NCI-H2107 treated with DMSO at 0.1 percent for 48 hours (cell line): ENCODE measurements around the gene COG4.
"Not testable (repeated sequence)": the region's sequence is repeated elsewhere in the genome, so short reads cannot be mapped to it uniquely, and the experiment has no call there.

Source experiments
- DNase-seq: peaks from one replicate; lab custom pipeline; 2025; ENCODE audit not compliant: unreplicated experiment; lab: John Stamatoyannopoulos, UW

COG4 gene

GRCh38 chr16:70527315-70527996 lies 4.1 kb upstream of the COG4 start:
- no peak for DNase-seq

GRCh38 chr16:70526403-70526802 lies 3.0 kb upstream of the COG4 start:
- DNase-seq, result no peak

GRCh38 chr16:70524399-70524825 lies 1.1 kb upstream of the COG4 start:
- DNase-seq, result not testable (repeated sequence)

DNA sequence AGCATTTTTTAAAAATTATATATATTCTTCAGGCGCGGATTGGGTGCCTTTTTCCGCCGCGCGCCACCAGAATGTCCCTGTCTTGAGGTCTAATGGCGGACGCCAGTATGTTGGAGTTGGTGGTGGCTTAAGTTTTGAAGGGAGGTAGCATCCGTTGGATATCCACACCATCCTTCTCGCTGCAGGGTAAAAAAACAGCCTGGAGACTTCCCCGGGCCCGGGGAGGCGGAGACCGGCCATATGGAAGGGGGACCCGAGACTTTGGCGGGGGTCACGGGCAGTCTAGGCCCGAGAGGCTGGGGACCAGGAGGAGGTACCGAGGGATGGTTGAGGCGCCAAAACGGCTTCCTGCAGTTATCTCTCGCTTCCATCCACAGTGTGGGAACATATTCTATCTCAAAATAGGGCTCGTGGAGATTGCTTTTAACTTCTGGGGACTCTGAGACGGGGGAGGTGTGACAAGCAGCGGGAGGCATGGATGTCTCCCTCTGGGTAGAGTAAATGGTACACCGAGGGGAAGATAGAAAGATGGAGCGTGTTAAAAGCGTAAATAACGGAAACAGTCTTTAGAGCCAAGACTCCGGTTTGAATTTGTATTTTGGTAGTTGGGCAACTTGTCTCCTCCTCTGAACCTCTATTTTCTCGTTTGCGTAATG lies 517 bp upstream of the COG4 start, which contains the start of gene SF3B3:
Gene SF3B3, plus strand, starts transcription at position 74 of the 656 bp plus-strand sequence. CDS start 2,841 bp downstream, outside the sequence.
- DNase-seq, result peak; percentile 90

GRCh38 chr16:70522216-70523075 lies 908 bp downstream of the COG4 start:
- no peak for DNase-seq

- DNase-seq, result no peak
Measured at GRCh38 chr16:70520612-70521297, 2.6 kb downstream of the COG4 start.

DNA sequence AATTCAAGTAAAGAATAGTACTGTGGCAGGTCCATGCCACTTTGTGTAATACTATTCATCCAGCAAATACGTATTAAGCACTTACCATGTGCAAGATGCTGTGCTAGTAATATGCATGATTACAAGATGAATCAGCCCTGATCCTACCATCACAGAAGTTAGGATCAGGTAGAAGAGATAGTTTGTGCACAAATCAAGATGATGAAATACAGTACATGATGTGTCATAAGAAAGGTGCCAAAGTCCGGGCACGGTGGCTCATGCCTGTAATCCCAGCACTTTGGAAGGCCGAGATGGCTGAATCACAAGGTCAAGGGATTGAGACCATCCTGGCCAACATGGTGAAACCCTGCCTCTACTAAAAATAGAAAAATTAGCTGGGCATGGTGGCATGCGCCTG lies 10.9 kb downstream of the COG4 start:
- no peak for DNase-seq

GRCh38 chr16:70511833-70512232 lies 11.5 kb downstream of the COG4 start:
- no peak for DNase-seq

DNA sequence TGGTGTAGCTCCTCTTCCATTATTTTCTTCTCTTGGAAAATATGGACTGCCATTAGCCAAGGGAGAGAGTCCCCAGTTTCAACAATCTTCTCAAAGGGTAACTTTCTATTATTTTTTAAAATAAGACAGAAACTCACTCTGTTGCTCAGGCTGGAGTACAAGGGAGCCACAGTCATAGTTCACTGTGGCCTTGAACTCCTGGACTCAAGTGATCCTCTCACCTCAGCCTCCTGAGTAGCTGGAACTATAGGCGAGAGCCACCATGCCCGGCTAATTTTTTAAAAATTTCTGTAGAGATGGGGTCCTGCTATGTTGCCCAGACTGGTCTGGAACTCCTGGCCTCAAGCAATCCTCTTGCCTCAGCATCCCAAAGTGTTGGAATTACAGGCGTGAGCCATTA lies 13.1 kb downstream of the COG4 start:
- no peak for DNase-seq

DNA sequence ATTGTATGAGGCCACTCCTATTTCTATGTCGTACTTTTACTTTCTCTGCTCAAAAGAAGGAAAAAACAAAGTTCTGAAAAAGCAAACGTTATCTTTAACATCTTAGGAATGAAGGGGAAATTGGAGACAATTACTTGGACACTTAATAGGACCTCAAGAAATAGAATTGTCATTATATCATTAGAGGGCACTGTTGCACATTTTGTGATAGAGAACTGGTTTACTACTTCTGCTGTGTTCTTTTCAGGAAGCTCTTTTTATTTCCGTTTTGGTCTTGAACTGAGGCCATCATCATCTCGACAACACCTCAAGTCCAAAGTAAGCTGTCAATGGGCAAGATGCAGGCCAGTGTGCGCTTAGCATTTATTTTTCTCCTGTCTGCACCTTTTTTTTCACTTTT lies 14.6 kb downstream of the COG4 start:
- no peak for DNase-seq

DNA sequence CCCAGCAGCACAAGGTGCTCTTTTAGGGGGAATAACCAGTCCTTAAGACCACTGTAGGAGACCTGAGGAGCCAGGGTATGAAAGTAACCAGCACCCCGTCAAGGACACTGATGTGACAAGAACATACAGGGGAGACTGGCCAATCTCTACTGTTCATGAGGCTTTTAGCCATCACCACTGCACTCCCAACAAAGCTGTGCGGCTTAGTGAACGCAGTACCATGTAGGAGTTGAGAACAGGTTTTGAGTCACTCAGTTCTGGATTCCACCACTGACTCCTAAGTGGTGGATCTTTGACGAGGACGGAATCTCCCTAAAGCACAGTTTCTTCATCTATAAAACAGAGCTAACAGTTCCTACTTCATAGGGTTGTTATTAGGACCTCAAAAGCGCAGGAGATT lies 26.8 kb downstream of the COG4 start:
- DNase-seq, result no peak

- DNase-seq, result no peak
Measured at GRCh38 chr16:70495425-70496182, 27.8 kb downstream of the COG4 start.

DNA sequence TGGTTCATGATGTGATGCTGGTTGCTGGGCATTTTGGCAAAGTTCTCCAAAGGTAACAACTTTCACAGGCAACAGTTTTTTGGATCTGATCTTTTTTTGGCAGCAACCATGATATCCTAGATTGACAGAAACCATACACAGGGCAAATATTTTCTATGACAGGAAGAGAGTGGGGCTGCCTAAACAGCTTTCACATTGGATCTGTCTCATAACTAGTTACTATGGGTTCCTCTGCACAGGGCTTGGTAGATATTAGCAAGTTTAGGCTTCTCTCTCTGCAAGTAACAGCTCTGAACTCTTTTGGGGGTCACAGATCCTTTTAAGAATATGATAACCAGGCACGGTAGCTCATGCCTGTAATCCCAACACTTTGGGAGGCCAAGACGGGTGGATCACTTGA lies 28.6 kb downstream of the COG4 start:
- no peak for DNase-seq

DNA sequence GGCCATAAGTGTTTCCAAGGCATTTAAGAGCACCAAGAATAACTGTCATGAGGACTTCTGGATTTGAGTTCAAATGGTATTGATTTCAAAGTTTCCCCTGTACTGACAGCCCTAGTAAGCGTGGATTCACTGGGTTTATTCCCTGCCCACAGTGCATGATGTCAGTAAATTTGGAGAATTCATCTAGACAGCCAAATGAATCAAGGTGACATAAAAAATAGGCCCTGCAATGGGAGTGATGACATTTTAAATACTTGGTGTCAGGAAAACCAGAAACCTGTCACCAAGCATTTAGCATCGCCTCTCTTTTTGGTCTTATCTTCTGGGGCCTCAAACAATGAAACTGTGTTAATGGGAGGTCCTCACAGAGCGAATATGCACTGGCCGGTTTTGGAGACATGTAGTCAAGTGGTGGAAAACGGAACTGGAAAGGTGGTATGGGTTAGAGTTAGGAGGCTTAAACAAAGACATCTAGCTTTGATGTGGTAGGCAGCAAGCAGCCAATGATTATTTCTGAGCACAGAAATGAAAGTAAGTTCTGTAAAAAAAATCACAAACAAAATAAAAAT lies 29.1 kb downstream of the COG4 start:
- DNase-seq, result no peak

GRCh38 chr16:70493802-70494201 lies 29.6 kb downstream of the COG4 start:
- no peak for DNase-seq

DNA sequence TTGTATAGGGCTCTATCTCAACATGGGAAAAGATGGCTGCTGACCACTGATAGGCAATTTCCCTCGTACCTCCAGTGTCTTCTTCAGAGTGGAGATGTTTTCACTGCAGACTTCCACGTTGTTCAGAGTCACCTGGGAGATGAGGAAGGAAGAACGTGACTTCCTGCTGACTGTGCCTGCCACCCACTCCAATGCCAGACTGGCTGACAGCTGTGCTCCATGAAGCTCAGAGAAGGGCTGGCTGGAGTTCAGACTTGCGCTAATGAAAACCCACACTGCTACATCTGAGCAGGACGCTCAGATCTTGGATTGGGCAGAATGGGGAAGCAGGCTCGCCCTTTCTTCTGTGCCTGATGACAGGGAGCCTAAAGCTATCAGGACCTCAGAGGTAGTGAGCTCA lies 33.1 kb downstream of the COG4 start:
- DNase-seq, result no peak

DNA sequence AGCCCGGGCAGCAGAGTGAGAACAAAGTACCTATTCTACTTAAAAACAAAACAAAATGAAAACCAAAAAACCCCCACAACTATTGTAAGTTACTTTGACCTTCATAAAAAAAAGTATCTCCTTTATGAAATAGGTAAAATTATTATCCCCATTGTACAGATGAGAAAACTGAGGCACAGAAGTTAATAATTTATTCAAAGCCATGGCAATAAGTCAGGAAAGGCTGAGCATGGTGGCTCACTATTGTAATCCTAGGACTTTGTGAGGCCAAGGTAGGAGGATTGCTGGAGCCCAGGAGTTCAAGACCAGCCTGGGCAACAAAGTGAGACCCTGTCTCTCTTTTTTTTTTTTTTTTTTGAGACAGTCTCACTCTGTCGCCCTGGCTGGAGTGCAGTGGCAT lies 38.5 kb downstream of the COG4 start:
- no peak for DNase-seq

DNA sequence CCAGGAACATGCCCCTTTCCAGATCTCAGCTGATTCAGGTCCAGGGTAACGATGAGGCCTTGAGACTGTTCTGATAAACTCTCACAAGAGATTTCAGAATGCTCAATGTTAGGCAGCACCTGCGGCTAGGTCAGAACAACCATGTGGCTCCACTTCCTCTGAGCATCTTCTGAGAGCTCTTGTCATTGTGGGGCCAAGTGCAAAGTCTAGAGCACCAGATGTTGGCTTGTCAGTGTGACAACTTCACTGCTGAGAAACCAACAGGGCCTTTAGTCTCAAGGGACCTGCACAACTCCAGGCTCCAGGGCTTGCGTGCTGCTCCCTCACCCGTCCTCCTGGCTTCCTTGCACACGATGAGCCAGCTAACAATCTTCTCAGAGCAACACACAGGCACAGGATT lies 39.9 kb downstream of the COG4 start:
- no peak for DNase-seq

DNA sequence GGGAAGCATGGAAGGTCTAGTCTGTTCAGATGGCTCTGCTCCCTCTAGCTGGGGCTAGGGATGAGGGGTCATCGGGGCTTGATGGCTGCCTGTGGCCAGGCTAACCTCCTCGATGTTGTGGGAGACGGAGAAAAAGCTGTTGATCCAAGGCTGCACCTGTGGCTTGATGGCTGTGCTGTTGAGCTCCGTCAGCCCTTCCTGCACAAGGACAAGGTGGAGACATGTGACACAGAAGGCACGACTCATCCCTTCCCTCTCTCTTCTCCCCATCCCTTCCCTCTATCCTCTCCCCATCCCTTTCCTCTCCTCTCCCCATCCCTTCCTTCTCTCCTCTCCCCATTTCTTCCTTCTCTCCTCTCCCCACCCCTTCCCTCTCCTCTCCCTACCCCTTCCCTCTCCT lies 40.7 kb downstream of the COG4 start:
- no peak for DNase-seq

- DNase-seq, result no peak
Measured at GRCh38 chr16:70481929-70482536, 41.3 kb downstream of the COG4 start.
